Measurements from ENCODE around the gene CUX1.

Gene CUX1

GRCh38 chr7:102253066-102253972, 435.9 kb downstream of the CUX1 start:
- no peaks in the 10 kb centered on the region for H3K27me3 ChIP-seq (ENCODE audit: insufficient read depth, poor library complexity, severe bottlenecking)
- no peak overlapping the region for H3K27ac ChIP-seq (replicated peaks)
- no peak for TF ChIP-seq POLR2AphosphoS5 (IDR thresholded peaks at IDR 0.05; ENCODE audit: low read depth)
- TF ChIP-seq SPI1 (IDR thresholded peaks at IDR 0.05; ENCODE audit: borderline replicate concordance, low read depth), result no peak
- no peak overlapping the region for H3K4me3 ChIP-seq (replicated peaks; ENCODE audit: insufficient read depth, low read length)
- DNase-seq (ENCODE audit: low read depth in 1 of 2, low spot score in 1 of 2), result no peak

GRCh38 chr7:102253973-102254370, 436.5 kb downstream of the CUX1 start:
- Histone ChIP-seq H3K27me3 (ENCODE audit: insufficient read depth, poor library complexity, severe bottlenecking) (no peaks in the 10 kb centered on the region), H3K27ac (replicated peaks) (no peak overlapping the region), H3K4me3 (replicated peaks; ENCODE audit: insufficient read depth, low read length) (no peak overlapping the region)
- DNase-seq (ENCODE audit: low read depth in 1 of 2, low spot score in 1 of 2), result no peak
- no peak for TF ChIP-seq SPI1 (IDR thresholded peaks at IDR 0.05; ENCODE audit: borderline replicate concordance, low read depth)
- TF ChIP-seq POLR2AphosphoS5 (IDR thresholded peaks at IDR 0.05; ENCODE audit: low read depth), result no peak
- TF ChIP-seq CTCF (IDR thresholded peaks at IDR 0.05; ENCODE audit: insufficient read depth, low read length), result no peak
- no peak for TF ChIP-seq REST (IDR thresholded peaks at IDR 0.05; ENCODE audit: insufficient replicate concordance, low read depth)
- no peak for TF ChIP-seq GABPA (IDR thresholded peaks at IDR 0.05; ENCODE audit: low read depth)

- Histone ChIP-seq H3K27me3 (ENCODE audit: insufficient read depth, poor library complexity, severe bottlenecking) (no peaks in the 10 kb centered on the region), H3K27ac (replicated peaks) (no peak overlapping the region), H3K4me3 (replicated peaks; ENCODE audit: insufficient read depth, low read length) (no peak overlapping the region)
- DNase-seq (ENCODE audit: low read depth in 1 of 2, low spot score in 1 of 2), result no peak
- TF ChIP-seq GABPA (IDR thresholded peaks at IDR 0.05; ENCODE audit: low read depth) (no peak), POLR2AphosphoS5 (IDR thresholded peaks at IDR 0.05; ENCODE audit: low read depth) (no peak), REST (IDR thresholded peaks at IDR 0.05; ENCODE audit: insufficient replicate concordance, low read depth) (no peak), CTCF (IDR thresholded peaks at IDR 0.05; ENCODE audit: insufficient read depth, low read length) (no peak), SPI1 (IDR thresholded peaks at IDR 0.05; ENCODE audit: borderline replicate concordance, low read depth) (no peak)
Measured at GRCh38 chr7:102254521-102254920, 437.1 kb downstream of the CUX1 start.

- TF ChIP-seq REST (IDR thresholded peaks at IDR 0.05; ENCODE audit: insufficient replicate concordance, low read depth), result no peak
- no peak for TF ChIP-seq CTCF (IDR thresholded peaks at IDR 0.05; ENCODE audit: insufficient read depth, low read length)
- TF ChIP-seq GABPA (IDR thresholded peaks at IDR 0.05; ENCODE audit: low read depth), result no peak
- TF ChIP-seq SPI1 (IDR thresholded peaks at IDR 0.05; ENCODE audit: borderline replicate concordance, low read depth), result no peak
- TF ChIP-seq POLR2AphosphoS5 (IDR thresholded peaks at IDR 0.05; ENCODE audit: low read depth), result no peak
- no peak for DNase-seq (ENCODE audit: low read depth in 1 of 2, low spot score in 1 of 2)
- Histone ChIP-seq H3K4me3 (replicated peaks; ENCODE audit: insufficient read depth, low read length) (no peak overlapping the region), H3K27ac (replicated peaks) (no peak overlapping the region), H3K27me3 (ENCODE audit: insufficient read depth, poor library complexity, severe bottlenecking) (no peaks in the 10 kb centered on the region)
Measured at GRCh38 chr7:102255501-102255900, 438.1 kb downstream of the CUX1 start.

Measured in HL-60 (cell line).